IMR-90 (cell line): ENCODE measurements around the gene UGT2B7. TPM values are rescaled to one million over a fixed set of nuclear protein-coding genes. Genes with fewer than 3 reads are reported as not detected.
A peak's percentile ranks its signal among the peaks of the same experiment; 100 is the strongest.

Experiments used
- ATAC-seq: fragments of 200-7000 bp; cut with Tn5 transposase; 2 replicates; pipeline ENCODE4 v1.9.1; 2020; ENCODE audit warnings: low read depth, mild to moderate bottlenecking, moderate library complexity
- BruUV-seq: library from RNA; stranded (reverse); fragments of 400-500 nt; replicated peaks from 2 replicates; lab custom pipeline; 2021; lab: Mats Ljungman, UMichigan
- CTCF ChIA-PET: fragments of 300-600 bp; formaldehyde crosslinking; extraction: SDS; loops from one replicate; lab custom pipeline; 2021; ENCODE audit warnings: antibody characterized with exemption; lab: Yijun Ruan, JAX
- POLR2A ChIA-PET: fragments of 300-600 bp; sonication (Branson Sonifier 250); formaldehyde crosslinking; loops from one replicate; lab custom pipeline; 2022; ENCODE audit warnings: antibody characterized with exemption; ENCODE audit not compliant: unreplicated experiment; lab: Charles Lee
- DNase-seq: peaks from one replicate; pipeline ENCODE4 v3.0.0; 2013
- H2AFZ ChIP-seq: replicated peaks from 2 replicates; pipeline ENCODE3; 2013; ENCODE audit warnings: low read length, mild to moderate bottlenecking; ENCODE audit not compliant: poor library complexity
- H2AK5ac ChIP-seq: 2 replicates; pipeline ENCODE4 v1.6.1; 2013; ENCODE audit warnings: low read depth, low read length, inconsistent platforms
- H2AK9ac ChIP-seq: replicated peaks from 2 replicates; pipeline ENCODE3; 2013; ENCODE audit warnings: mild to moderate bottlenecking, low read depth, low read length, moderate library complexity; ENCODE audit not compliant: poor library complexity
- H2BK120ac ChIP-seq: 2 replicates; pipeline ENCODE4 v1.6.1; 2013; ENCODE audit warnings: low read depth, low read length, inconsistent platforms
- H2BK15ac ChIP-seq: 3 replicates; pipeline ENCODE4 v1.6.1; 2013; ENCODE audit warnings: low read depth, low read length, inconsistent platforms
- H2BK20ac ChIP-seq: 2 replicates; pipeline ENCODE4 v1.6.1; 2013; ENCODE audit warnings: low read depth, mild to moderate bottlenecking, inconsistent platforms, low read length, moderate library complexity
- H2BK5ac ChIP-seq: 2 replicates; pipeline ENCODE4 v1.6.1; 2013; ENCODE audit warnings: mild to moderate bottlenecking, low read depth, low read length, inconsistent platforms; ENCODE audit not compliant: poor library complexity, severe bottlenecking
- H3K14ac ChIP-seq: replicated peaks from 2 replicates; pipeline ENCODE4 v1.6.1; 2013; ENCODE audit warnings: low read depth, low read length, inconsistent platforms
- H3K18ac ChIP-seq: 2 replicates; pipeline ENCODE4 v1.6.1; 2013; ENCODE audit warnings: low read depth, low read length, control low read depth
- H3K23ac ChIP-seq: 2 replicates; pipeline ENCODE4 v1.6.1; 2013; ENCODE audit warnings: low read depth, low read length, inconsistent platforms
- H3K27ac ChIP-seq: 2 replicates; pipeline ENCODE4 v1.5.1; 2013; ENCODE audit warnings: mild to moderate bottlenecking, control low read depth, low read length; ENCODE audit not compliant: insufficient read depth
- H3K27me3 ChIP-seq: 2 replicates; pipeline ENCODE4 v1.6.1; 2013; ENCODE audit warnings: low read length; ENCODE audit not compliant: control insufficient read depth, insufficient read depth
- H3K36me3 ChIP-seq: 2 replicates; pipeline ENCODE4 v1.6.1; 2013; ENCODE audit warnings: low read length, mixed read lengths; ENCODE audit not compliant: control insufficient read depth, insufficient read depth
- H3K4ac ChIP-seq: 2 replicates; pipeline ENCODE4 v1.6.1; 2013; ENCODE audit warnings: low read depth, low read length, inconsistent platforms
- H3K4me1 ChIP-seq: 2 replicates; pipeline ENCODE4 v1.6.1; 2013; ENCODE audit warnings: low read length, mixed read lengths; ENCODE audit not compliant: control insufficient read depth, insufficient read depth
- H3K4me2 ChIP-seq: 2 replicates; pipeline ENCODE4 v1.6.1; 2013; ENCODE audit warnings: low read depth, mild to moderate bottlenecking, control low read depth, low read length, moderate library complexity
- H3K4me3 ChIP-seq: 2 replicates; pipeline ENCODE4 v1.5.1; 2013; ENCODE audit warnings: low read depth, mild to moderate bottlenecking, control low read depth, low read length, moderate library complexity; ENCODE audit not compliant: insufficient read depth
- H3K56ac ChIP-seq: 2 replicates; pipeline ENCODE4 v1.6.1; 2013; ENCODE audit warnings: low read length, inconsistent platforms; ENCODE audit not compliant: insufficient read depth; ENCODE audit errors: extremely low read depth
- H3K79me1 ChIP-seq, 2 experiments: 2 replicates each; pipeline ENCODE4 v1.6.1; 2013; ENCODE audit warnings: low read length in 2 of 2, inconsistent platforms in 1 of 2, low read depth in 1 of 2
- H3K9ac ChIP-seq: 2 replicates; pipeline ENCODE4 v1.6.1; 2013; ENCODE audit warnings: low read depth, low read length, control low read depth
- H3K9me1 ChIP-seq: 2 replicates; pipeline ENCODE4 v1.6.1; 2013; ENCODE audit warnings: low read length, inconsistent platforms; ENCODE audit not compliant: insufficient read depth
- H3K9me3 ChIP-seq: 2 replicates; pipeline ENCODE4 v1.6.1; 2013; ENCODE audit warnings: low read length; ENCODE audit not compliant: control insufficient read depth, insufficient read depth
- H4K20me1 ChIP-seq: 2 replicates; pipeline ENCODE4 v1.6.1; 2013; ENCODE audit warnings: low read length, inconsistent platforms; ENCODE audit not compliant: insufficient read depth
- H4K5ac ChIP-seq: 2 replicates; pipeline ENCODE4 v1.6.1; 2013; ENCODE audit warnings: mild to moderate bottlenecking, low read depth, low read length, control low read depth
- H4K8ac ChIP-seq, 2 experiments: 2 replicates each; pipeline ENCODE4 v1.6.1; 2013; ENCODE audit warnings: low read depth in 2 of 2, low read length in 2 of 2, control low read depth in 1 of 2, inconsistent platforms in 1 of 2
- H4K91ac ChIP-seq: 2 replicates; pipeline ENCODE4 v1.6.1; 2013; ENCODE audit warnings: low read depth, low read length, inconsistent platforms; ENCODE audit not compliant: insufficient read depth
- NFE2L2 ChIP-seq: fragments of 150-350 bp; IDR thresholded peaks from 2 replicates; pipeline ENCODE4 v1.6.1; 2016; ENCODE audit warnings: low read depth, mild to moderate bottlenecking, low read length
- POLR2A ChIP-seq: IDR thresholded peaks from 2 replicates; pipeline ENCODE4 v1.6.1; 2012; ENCODE audit warnings: mild to moderate bottlenecking, low read depth, low read length
- RAD21 ChIP-seq: IDR thresholded peaks from 2 replicates; pipeline ENCODE4 v1.6.1; 2012; ENCODE audit warnings: low read length, improper control_type of control experiment
- SMC3 ChIP-seq: fragments of 150-350 bp; IDR thresholded peaks from 2 replicates; pipeline ENCODE4 v1.6.1; 2016; ENCODE audit warnings: low read depth, mild to moderate bottlenecking, antibody characterized with exemption, low read length, moderate library complexity
- WGBS, 2 experiments: methylation state at CpG; one replicate each; pipeline versions ENCODE4 v1.1.5 to v1.1.7; 2013; ENCODE audit warnings: missing lambda C conversion rate in 2 of 2; ENCODE audit not compliant: insufficient read length in 1 of 2; ENCODE audit errors: extremely low coverage in 2 of 2; 5-methylcytosine and 5-hydroxymethylcytosine counted together
- dilution Hi-C: fragments of 300-500 bp; cut with HindIII; formaldehyde crosslinking; loops from one replicate; pipeline ENCODE4 v1.14.3; 2018; ENCODE audit warnings: low sequenced_read_pairs; ENCODE audit not compliant: unreplicated experiment
- in situ Hi-C: fragments of 300-500 bp; cut with MboI; formaldehyde crosslinking; loops from 3 replicates; pipeline ENCODE4 v1.14.3; 2019; ENCODE audit warnings: low sequenced_read_pairs, inconsistent platforms, mixed read lengths
- intact Hi-C: fragments of 100-400 bp; cut with micrococcal nuclease; formaldehyde crosslinking; loops from 2 replicates; pipeline ENCODE4 v1.10.0; 2022
- polyA plus RNA-seq, 3 experiments: library from polyadenylated mRNA; depleted of rRNA; stranded (reverse); fragments of >200 nt; gene quantifications; 2 replicates each; pipeline ENCODE4 v1.2.3, GENCODE V29; 2012; ENCODE audit warnings: low replicate concordance in 1 of 3
- total RNA-seq: library from RNA; depleted of rRNA; stranded (reverse); fragments of >200 nt; gene quantifications from 2 replicates; pipeline ENCODE4 v1.2.3, GENCODE V29; 2012
- TF ChIP-seq, protein P1 (sequence below): fragments of 150-350 bp; IDR thresholded peaks from 2 replicates; pipeline ENCODE4 v1.6.1; 2016; ENCODE audit warnings: low read depth, mild to moderate bottlenecking, low read length, moderate library complexity, borderline replicate concordance

Gene UGT2B7
- total and polyA plus RNA-seq, 2 of the 4 experiments (the other 2 are of a cell fraction), result 0.10 TPM; not detected in 1

DNA sequence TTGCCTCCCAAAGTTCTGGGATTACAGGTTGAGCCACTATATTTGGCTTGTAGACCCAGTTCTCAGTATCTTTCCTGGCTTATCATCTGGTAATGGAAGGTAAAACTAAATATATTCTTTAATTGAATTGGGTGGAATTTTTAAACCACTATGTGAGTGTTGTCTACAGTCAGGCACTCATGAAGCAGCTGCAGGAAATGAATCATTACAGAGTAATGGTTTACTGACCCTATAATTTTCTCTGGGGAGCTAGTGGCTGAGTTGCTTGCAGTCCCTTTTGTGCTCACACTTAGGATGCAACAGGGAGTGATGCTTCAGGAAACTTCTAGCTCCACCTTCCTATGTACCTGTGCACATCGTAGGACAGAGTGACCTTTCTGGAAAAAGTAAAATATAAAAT, 4.1 kb upstream of the UGT2B7 start:
- peak overlapping the region; percentile 79; the same call in 1 of the 2 replicates for H2BK20ac ChIP-seq
- no peaks in the 10 kb centered on the region for H3K9me1 ChIP-seq
- H3K14ac ChIP-seq, result peak overlapping the region; percentile 30; the same call in 1 of the 2 replicates
- H2AK9ac ChIP-seq, result no peak overlapping the region
- H4K5ac ChIP-seq, result no peak overlapping the region
- TF ChIP-seq SMC3 (no peak), POLR2A (no peak), RAD21 (no peak), NFE2L2 (no peak)
- TF ChIP-seq, protein P1, sequence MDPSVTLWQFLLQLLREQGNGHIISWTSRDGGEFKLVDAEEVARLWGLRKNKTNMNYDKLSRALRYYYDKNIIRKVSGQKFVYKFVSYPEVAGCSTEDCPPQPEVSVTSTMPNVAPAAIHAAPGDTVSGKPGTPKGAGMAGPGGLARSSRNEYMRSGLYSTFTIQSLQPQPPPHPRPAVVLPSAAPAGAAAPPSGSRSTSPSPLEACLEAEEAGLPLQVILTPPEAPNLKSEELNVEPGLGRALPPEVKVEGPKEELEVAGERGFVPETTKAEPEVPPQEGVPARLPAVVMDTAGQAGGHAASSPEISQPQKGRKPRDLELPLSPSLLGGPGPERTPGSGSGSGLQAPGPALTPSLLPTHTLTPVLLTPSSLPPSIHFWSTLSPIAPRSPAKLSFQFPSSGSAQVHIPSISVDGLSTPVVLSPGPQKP, result no peak
- peak overlapping the region; percentile 70 for H2BK120ac ChIP-seq
- CTCF ChIA-PET, result interaction anchor here (0.8 kb wide), 1 partner anchor 300 kb away, joined by 3 read pairs; no protein-coding TSS in a partner anchor
- WGBS, 2 experiments, result no CpG with 5 or more reads among the region's 1 CpG
- H4K8ac ChIP-seq, result peak overlapping the region; percentile 17 to 23; a peak in 2 of 4 replicates
- peak overlapping the region; percentile 17; the same call in 1 of the 3 replicates for H2BK15ac ChIP-seq
- POLR2A ChIA-PET, result no interaction called here
- no peak overlapping the region for H3K27ac ChIP-seq
- H2AFZ ChIP-seq, result no peak overlapping the region
- H3K36me3 ChIP-seq, result no peaks in the 10 kb centered on the region
- DNase-seq (peak; percentile 77), ATAC-seq (peak; percentile 83)
- no peaks in the 10 kb centered on the region for H3K27me3 ChIP-seq
- intact Hi-C loops (no loop called here), dilution Hi-C loops (no loop called here), in situ Hi-C loops (no loop called here)
- H3K18ac ChIP-seq, result peak overlapping the region; percentile 14; the same call in 1 of the 2 replicates
- no TSS peak for BruUV-seq
- no peaks in the 10 kb centered on the region; the same call in 1 of the 2 replicates for H3K9me3 ChIP-seq
- no peak overlapping the region for H2AK5ac ChIP-seq
- H2BK5ac ChIP-seq, result peak overlapping the region; percentile 44
- no peak overlapping the region for H3K23ac ChIP-seq
- H3K4ac ChIP-seq, result peak overlapping the region; percentile 61; the same call in 1 of the 2 replicates
- no peaks in the 10 kb centered on the region for H3K79me1 ChIP-seq
- H3K9ac ChIP-seq, result no peak overlapping the region
- no peaks in the 10 kb centered on the region for H4K20me1 ChIP-seq
- peaks cover 7% of the 10 kb centered on the region for H3K4me1 ChIP-seq
- peak overlapping the region; percentile 47 for H4K91ac ChIP-seq
- H3K56ac ChIP-seq, result no peak overlapping the region; the same call in 1 of the 2 replicates
- H3K4me2 ChIP-seq, result no peak overlapping the region
- no peak overlapping the region for H3K4me3 ChIP-seq
